Activated naive CD4-positive, alpha-beta T cell treated with anti-CD3 and anti-CD28 coated beads, Interleukin-2, amount 50 U/mL, for 16 hours (primary cell): ENCODE results near the gene TBC1D5.

Source experiments
- DNase-seq: peaks from one replicate; pipeline ENCODE4 v3.0.0-alpha.2; 2020

Gene TBC1D5

DNA sequence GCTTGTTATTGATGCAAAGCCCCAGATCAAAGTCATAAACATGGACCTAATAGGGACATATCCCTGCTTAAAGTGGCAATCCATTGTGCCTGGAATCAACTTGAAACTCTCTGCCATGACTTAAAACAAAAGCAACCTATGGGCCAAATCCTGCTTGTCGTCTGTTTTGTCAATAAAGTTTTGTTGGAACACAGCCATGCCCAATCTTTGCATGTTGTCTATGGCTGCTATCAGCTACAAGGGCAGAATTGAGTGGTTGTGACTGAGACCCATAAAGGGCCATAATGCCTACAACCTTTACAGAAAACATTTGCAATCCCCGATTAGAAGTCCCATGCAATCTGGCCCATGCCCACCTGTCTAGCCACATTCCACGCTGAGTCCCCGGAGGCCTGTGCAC, 622.3 kb downstream of the TBC1D5 start:
- DNase-seq, result no peak

- DNase-seq, result no peak
These were observed 623.0 kb downstream of the TBC1D5 start for GRCh38 chr3:17119201-17120072.

DNA sequence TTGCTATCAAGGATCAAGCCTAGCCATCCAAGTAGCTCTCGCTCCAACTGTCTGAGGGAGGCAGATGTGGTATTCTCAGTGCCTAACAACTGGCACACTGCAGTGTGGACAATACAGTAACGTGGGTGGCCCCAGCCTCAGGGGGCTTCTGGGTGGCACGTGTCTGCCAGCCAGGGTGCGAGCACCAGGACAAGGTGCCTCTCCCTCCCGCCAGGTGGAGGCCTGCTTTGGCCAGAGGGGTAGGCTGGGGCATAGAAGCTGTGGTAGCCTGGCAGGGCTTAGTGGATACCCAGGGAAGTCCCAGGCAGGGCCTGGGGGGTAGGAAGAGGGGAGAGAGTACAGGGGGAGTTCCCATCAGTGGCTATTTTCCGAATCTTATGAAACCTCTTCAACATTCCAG, 623.7 kb downstream of the TBC1D5 start:
- no peak for DNase-seq

- DNase-seq, result no peak
These were observed 626.3 kb downstream of the TBC1D5 start for GRCh38 chr3:17116007-17116600.

DNA sequence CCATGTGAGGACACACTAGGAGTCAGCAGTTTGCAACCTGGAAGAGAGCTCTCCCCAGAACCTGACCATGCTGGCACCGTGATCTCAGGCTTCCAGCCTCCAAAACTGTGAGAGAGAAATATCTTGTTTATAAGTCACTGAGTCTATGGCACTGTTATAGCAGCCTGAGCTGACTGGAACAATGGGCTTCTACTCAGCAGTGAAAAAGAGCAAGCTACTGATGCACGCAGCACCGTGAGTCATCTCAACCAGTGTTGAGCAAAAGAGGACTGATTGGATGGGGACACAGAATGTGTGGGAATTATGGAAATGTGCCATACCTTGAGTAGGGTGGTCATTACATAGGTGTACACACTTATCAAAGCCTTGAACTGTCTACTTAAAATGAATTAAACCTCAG, 627.2 kb downstream of the TBC1D5 start:
- no peak for DNase-seq

- no peak for DNase-seq
These were observed 630.8 kb downstream of the TBC1D5 start for GRCh38 chr3:17111586-17111985.

DNA sequence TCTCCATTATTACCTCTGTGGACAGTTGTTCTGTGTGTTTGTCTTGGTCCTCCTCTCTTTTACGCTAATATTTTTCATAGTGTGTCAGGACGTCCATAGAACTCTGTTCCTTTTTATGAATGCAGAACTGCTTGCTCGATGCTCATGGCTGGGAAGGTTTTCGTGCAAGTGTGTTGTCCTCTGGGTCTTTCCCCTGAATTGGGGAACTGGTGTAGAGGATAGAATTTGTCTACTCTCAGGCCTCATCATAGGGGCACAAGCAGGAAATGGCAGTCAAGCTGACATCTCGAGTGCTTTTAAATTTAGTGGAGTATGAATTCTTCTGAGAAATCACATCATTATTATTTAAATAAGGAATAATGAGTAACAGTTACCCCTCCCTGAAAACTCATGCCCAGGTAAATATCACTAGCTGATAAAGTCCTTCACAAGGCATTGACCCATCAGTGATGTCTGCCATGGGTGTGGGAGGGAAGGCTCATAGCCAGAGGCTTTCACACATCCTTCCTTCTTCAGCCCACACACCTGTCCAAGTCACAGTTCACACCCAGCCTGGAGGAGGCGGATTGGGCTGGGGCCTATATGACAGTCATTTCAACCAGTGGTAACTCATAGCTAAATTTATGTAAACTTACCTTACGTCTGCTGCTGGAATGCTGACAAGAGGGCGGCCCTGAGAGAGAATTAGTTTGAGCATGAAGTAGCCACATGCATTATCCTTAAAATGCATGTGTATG, 631.6 kb downstream of the TBC1D5 start:
- DNase-seq, result no peak
